ENCODE results near the gene TEDC2. TPM values are rescaled to one million over a fixed set of nuclear protein-coding genes. Genes with fewer than 3 reads are reported as not detected.

TEDC2 gene
- total and polyA plus RNA-seq, 9 of the 15 experiments (the other 6 are each of a cell fraction or from before 2014, with no cell fraction given), result 0.75 to 57.0 (median 17.6) TPM

- TF ChIP-seq ATF6 (CRISPR knock-in tag; IDR thresholded peaks at IDR 0.05), result no peak
- no peak for TF ChIP-seq CBX8 (IDR thresholded peaks at IDR 0.05; ENCODE audit: borderline replicate concordance, extremely low read depth, low read depth, low read length, poor library complexity, severe bottlenecking)
- no peak for TF ChIP-seq JUNB (CRISPR knock-in tag; conservative IDR thresholded peaks at IDR 0.05)
- TF ChIP-seq ZNF224 (CRISPR knock-in tag; IDR thresholded peaks at IDR 0.05), result no peak
- no peak for TF ChIP-seq BCLAF1 (IDR thresholded peaks at IDR 0.05; ENCODE audit: borderline replicate concordance in 1 of 2, control insufficient read depth in 1 of 2, low read depth in 2 of 2, low read length in 1 of 2)
- TF ChIP-seq, protein P1, sequence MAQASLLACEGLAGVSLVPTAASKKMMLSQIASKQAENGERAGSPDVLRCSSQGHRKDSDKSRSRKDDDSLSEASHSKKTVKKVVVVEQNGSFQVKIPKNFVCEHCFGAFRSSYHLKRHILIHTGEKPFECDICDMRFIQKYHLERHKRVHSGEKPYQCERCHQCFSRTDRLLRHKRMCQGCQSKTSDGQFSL (CRISPR knock-in tag; IDR thresholded peaks at IDR 0.05), result no peak
- TF ChIP-seq, protein P1 (tag; IDR thresholded peaks at IDR 0.05), result no peak
- TF ChIP-seq ZNF232 (CRISPR knock-in tag; IDR thresholded peaks at IDR 0.05), result no peak
- no peak for TF ChIP-seq KLF6 (CRISPR knock-in tag; IDR thresholded peaks at IDR 0.05; ENCODE audit: borderline replicate concordance)
- no peak for TF ChIP-seq ZNF311 (CRISPR knock-in tag; IDR thresholded peaks at IDR 0.05)
These were observed 39.5 kb downstream of the TEDC2 start (continued) for GRCh38 chr16:2499454-2499853.

All from K562 (cell line).